ENCODE data around the gene NME9.

GRCh38 chr3:138366006-138366759 lies 36.5 kb upstream of the NME9 start:
- TF ChIP-seq CTCF (conservative IDR thresholded peaks at IDR 0.05; ENCODE audit: low read depth, low read length) (no peak), EZH2 (IDR thresholded peaks at IDR 0.05; ENCODE audit: low read length, unreplicated experiment) (no peak)

Data from PC-3 (cell line).